Stimulated activated CD4-positive, alpha-beta T cell treated with anti-CD3 and anti-CD28 coated beads, TNF-alpha, amount 100 ng/mL, for 4 hours (primary cell): ENCODE measurements around the gene NRG4.
"Not testable (repeated sequence)": the region's sequence is repeated elsewhere in the genome, so short reads cannot be mapped to it uniquely, and the experiment has no call there.

Experiments
- DNase-seq, 3 experiments: peaks; one replicate each; pipeline ENCODE4 v3.0.0-alpha.2; 2020; ENCODE audit warnings: low read depth in 3 of 3

NRG4 gene

GRCh38 chr15:75994220-75994619 is 18.0 kb downstream of the NRG4 start:
- no peak for DNase-seq

GRCh38 chr15:75992897-75993296 is 19.3 kb downstream of the NRG4 start:
- DNase-seq: no peak

DNA sequence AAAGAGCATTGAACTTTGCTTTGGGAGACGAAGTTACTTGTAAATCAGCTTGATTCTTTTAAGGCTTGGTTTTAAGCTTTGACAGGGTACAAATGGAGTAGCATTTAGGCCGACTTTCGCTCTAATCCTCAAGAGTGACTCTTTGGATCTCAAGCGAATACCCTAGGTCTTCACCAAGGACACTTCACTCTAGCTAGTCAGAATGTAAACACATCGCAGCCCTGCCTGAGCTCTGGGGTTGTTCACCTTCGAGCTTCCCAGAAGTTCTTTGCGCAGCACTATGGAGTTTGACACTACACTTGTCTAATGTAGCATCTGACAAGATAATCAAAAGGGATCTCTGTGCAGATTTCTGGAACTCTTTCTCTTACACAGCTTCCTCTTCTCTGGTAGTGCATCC is 22.3 kb downstream of the NRG4 start:
- no peak for DNase-seq

- no peak for DNase-seq
Measured at GRCh38 chr15:75989045-75989444, 23.2 kb downstream of the NRG4 start.

GRCh38 chr15:75985971-75986370 is 26.3 kb downstream of the NRG4 start:
- DNase-seq: no peak

DNA sequence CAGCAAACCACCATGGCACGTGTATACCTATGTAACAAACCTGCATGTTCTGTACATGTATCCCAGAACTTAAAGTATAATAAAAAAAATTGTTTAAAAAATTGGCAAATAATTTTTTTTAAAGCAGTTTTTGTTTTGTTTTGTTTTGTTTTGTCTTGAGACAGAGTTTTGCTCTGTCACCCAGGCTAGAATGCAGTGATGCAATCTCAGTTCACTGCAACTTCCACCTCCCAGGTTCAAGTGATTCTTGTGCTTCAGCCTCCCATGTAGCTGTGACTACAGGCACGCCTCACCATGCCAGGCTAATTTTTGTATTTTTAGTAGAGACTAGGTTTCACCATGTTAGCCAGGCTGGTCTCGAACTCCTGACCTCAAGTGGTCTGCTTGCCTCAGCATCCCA is 27.5 kb downstream of the NRG4 start:
- DNase-seq: not testable (repeated sequence)

- DNase-seq: no peak
Measured at GRCh38 chr15:75982468-75982867, 29.8 kb downstream of the NRG4 start.

- no peak for DNase-seq
Measured at GRCh38 chr15:75981149-75981815, 30.9 kb downstream of the NRG4 start.

- not testable (repeated sequence) for DNase-seq
Measured at GRCh38 chr15:75976766-75977165, 35.5 kb downstream of the NRG4 start.

DNA sequence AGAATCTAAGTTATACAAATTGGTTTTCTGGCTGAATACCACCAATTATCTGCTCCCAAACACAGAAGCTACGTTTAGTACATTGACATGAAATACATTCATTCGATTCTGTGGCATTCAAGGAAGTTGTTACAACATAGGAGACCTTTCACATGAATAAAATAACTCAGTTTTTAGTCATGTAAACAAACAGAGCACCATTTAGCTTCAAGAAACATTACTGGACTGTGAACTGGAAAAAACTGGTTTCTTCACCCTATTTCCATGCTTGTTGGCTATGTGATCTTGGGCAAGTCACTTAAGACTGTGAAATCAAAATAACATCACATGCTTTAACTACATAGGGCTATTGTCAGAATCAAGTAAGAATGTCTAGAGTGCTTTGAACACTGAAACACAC is 46.2 kb downstream of the NRG4 start:
- no peak for DNase-seq

GRCh38 chr15:75961331-75961730 is 50.9 kb downstream of the NRG4 start:
- DNase-seq: no peak

DNA sequence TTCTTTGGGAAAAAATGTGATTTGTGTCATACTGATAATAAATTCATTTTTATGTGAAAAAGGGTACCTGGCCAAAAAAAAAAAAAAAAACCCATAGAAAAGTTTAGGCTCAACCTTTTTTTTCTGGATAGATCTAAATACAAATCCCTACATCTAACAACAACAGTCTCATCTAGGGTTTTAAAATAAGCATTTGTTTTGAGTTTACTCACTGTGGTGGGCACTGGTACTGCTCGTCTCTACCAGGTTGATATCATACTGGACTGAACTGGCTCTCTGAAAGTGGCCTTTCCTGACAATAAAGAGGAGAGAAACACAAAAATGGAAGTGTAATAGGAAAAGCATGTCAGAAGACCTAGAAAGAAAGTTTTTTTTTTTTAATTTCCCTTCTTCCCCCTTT is 56.5 kb downstream of the NRG4 start:
- DNase-seq: no peak

- no peak for DNase-seq
Measured at GRCh38 chr15:75952525-75952924, 59.7 kb downstream of the NRG4 start.

GRCh38 chr15:75948761-75949296 is 63.4 kb downstream of the NRG4 start:
- DNase-seq: no peak

GRCh38 chr15:75947092-75947491 is 65.1 kb downstream of the NRG4 start:
- DNase-seq: no peak

DNA sequence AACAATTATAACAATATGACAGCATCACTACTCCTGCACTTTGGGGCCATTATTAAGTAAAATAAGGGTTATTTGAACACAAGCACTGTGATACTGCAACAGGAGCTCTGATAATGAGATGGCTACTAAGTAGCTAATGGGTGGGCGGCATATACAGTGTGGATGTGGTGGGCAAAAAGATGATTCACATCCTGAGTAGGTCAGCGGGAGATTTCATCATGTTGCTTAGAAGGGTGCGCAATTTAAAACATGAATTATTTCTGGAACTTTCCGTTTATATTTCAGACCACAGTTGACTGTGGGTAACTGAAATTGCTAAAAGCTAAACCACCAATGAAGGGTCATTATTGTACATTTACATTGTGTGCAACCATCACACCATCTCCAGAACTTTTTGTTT is 66.3 kb downstream of the NRG4 start:
- DNase-seq: no peak

- no peak for DNase-seq
Measured at GRCh38 chr15:75943713-75944215, 68.5 kb downstream of the NRG4 start.

- DNase-seq: no peak
Measured at GRCh38 chr15:75943246-75943645, 69.0 kb downstream of the NRG4 start.

- no peak for DNase-seq
Measured at GRCh38 chr15:75942464-75942863, 69.8 kb downstream of the NRG4 start.

- DNase-seq: no peak
Measured at GRCh38 chr15:75930866-75931265, 81.4 kb downstream of the NRG4 start.

GRCh38 chr15:75929799-75930565 is 82.2 kb downstream of the NRG4 start:
- DNase-seq: no peak

- DNase-seq: no peak
Measured at GRCh38 chr15:75928680-75929608, 83.3 kb downstream of the NRG4 start.
